ENCODE data around the gene EPHB2.
"Not testable (repeated sequence)": the region's sequence is repeated elsewhere in the genome, so short reads cannot be mapped to it uniquely, and the experiment has no call there.

Gene EPHB2

DNA sequence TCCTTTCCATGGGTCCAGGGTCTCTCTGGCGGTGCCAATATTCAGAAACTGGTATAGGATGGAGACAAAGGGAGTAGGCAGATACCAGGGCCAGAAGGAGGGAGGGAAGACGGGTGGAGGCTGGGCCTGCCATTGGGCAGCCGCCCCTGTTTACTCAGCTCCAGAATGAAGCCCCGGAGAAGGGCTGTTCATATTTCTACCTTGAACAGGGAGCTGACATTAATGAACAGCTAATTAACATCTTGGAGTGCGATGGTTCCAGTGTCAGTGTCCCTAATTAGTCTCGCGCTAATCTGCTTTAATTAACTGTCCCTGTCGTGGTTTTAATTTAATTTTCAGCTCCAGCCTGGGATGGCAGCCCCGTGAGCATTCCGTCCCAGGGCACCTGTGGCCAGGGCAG, 113.8 kb downstream of the EPHB2 start:
- FAIRE-seq = no peak

DNA sequence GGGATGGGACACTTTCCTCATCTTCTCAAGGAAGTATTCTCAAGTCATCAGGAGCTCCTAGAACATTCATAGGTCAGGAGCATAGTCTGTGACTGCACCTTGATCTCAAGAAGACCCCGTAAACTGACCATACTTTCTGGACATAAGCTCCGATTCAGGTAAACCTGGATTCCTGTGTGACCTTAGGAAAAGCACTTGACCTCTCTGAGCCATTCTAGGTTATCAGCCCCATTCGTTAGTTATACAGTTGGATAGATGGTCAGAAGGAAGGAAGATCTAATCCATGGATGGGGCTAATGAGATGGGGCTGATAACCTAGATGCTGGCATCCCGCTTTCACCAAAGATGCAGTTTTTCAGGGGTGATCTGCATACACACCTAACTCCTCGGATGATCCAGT, 114.3 kb downstream of the EPHB2 start:
- FAIRE-seq = no peak

DNA sequence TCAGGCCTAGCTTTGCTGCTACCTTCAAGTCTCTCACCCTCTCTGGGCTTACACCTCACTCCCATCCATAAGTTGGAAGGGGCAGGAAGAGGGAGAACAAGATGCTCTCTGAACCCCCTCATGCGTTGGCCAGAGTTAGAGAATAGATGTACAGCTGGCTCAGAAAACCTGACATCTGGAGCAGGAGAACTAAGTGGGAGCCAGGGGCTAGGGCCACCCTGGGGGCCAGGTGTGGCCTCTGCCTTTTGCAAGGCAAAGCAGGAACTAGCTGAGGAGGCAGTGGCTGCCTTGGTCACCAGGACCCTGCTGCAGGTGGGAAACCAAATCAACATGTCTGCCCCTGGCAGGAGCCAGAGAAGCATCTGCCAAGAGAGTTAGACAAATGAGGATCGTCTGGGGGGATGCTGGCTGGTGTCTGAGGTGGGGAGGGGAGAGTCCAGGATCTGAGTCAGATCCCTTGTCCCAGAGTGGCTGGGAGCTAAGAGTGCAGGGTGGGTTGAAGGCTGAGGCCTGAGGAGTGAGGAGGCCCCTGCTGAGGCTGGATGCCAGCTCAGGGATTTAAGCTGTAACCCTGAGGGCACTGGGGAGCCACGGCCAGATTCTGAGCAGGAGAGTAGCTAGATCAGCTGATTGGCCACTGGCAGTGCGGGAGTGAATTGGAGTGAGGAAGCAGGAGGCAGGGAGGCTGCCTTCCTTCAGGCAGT, 115.0 kb downstream of the EPHB2 start:
- FAIRE-seq = no peak

DNA sequence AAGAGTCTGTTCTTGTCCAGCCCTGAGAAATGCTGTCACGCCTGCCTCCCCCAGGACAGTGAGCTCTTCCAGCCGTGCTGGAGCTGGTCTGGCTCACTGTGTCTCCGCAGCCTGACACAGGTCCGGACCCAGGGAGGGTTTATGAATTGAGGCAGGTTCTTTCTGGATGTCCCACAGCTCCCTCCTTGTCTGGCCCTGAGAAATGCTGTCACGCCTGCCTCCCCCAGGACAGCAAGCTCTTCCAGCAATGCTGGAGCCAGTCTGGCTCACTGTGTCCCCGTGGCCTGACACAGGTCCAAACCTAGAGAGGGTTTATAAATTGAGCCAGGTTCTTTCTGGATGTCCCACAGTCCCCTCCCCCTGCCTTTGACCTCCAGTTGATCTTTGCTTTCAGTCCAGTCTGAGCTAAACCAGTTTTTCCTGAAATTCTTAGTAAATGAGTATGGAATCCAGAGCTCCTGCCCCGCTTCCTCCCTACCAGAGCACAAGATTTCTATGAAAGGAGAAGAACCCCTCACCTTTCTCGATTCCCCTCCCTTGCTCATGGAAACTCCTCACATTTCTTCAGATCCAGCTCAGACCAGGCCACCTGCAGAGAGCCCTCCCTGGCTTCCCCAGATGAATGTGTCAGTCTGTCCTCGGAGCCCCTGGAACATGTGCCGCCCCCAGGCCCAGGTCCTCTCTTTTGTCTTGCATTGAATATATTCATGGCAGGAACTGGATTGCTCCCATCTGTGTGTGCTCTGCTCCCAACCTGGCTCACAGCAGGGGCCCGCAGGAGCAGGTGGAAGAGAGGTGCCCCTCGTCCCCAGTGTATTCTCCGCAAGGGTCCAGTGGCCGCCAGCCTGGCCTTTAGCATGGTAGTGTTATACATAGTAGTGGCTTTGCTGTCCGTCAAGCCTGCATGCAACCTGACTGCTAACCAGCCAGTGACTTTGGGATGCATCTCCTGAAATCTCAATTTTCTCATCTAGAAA, 116.3 kb downstream of the EPHB2 start:
- FAIRE-seq = no peak

DNA sequence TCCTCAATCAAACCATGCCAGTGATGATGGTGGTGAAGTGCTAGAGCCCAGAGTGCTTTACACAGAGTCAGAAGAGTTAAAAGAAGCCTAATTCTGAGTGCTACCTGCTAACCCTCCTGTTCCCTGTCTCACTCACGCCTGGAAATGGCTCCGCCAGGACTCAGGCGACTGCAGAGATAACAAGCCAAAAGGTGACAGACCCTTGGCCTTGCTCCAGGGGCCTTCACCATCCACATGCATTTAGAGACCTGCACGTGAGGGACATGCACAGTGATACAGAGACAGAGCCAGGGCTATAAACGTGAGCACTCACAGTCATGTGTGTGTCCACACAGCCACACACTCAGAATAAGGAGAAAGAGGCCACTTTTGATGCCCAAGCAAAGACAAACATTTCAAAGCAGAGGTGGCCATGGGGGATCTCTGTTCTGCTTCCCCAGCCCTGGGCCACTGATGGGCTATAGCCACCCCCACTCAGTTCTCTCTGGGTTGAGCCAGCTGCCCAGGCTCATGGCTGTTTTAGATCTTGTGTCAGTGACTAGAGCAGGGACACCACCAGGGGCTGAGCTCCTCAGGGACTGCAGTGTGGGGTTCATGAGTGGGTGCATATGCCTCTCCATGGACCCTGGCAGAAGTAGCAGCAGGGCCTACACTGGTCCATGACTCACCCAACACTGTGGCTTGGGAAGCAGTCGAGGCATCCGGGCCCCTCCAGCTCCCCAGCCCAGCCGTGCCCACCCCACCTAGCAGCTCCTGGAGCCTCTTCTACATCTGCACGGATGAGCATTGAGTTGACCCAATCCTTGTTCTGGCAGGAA, 117.2 kb downstream of the EPHB2 start:
- FAIRE-seq = no peak

DNA sequence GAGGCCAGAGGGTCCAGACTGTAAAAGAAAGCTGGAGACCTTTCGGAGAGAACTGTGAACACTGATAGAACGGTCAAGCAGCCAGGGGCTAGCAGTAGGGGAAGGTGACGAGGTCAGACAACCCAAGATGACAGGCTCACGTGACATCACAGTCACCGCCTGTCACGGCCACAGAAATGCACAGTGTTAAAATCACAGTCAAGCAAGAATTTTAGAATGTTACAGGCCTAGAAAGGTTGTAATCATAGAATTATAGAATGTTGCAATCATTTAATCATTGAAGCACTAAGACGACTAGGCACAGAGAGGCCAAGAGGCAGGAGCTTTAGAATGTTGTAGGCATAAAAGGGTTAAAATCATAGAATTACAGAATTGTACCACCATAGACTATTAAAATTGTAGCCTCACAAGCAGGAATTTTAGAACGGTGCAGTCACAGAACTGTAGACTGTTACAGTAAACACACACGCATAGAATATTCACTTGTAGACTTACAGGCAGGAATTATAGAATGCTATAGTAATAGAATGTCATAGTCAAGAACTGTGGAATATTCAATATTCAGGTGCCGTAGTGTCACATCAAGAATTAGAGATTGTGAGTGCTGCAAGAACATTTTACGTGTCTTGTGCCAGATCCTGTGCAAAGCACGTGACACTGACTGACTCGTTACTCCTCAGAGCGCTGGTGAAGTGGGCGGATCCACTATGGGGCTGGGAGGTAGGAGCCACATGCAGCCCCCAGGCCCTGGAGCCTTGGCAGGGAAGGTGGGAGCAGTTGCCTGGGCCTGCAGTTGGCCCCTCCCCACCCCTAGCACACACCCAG, 118.1 kb downstream of the EPHB2 start:
- FAIRE-seq = no peak

DNA sequence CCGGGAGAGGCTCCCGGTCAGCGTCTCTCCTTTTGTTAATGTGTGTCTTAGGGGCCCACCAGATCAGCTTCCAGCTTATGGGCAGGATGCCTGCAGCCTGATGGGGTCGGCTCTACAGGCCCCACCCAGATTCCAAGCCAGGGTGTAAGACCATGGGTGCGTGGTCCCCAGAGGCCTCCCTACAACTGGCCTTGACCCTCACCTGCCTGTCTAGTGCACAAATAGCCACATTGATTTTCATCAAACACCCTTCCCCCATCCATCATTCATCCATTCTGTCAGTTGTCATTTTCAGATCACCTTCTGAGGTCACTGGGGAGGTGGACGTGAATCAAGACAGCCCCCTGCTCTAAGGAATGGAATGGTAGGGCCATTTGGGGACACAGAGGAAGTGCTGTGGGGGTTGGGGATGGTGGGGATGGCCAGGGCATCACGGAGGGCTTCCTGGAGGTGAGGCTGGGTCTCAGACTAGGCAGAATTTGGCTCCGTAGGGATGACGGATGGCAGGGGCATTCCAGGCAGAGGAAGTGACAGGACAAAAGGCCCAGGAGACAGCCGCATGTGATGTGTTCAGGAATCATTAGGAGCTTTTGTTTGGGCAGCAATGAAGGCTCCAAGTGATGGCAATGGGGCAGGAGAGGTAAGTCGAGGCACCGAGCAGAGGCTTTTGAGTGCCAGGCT, 118.8 kb downstream of the EPHB2 start:
- no peak for FAIRE-seq

DNA sequence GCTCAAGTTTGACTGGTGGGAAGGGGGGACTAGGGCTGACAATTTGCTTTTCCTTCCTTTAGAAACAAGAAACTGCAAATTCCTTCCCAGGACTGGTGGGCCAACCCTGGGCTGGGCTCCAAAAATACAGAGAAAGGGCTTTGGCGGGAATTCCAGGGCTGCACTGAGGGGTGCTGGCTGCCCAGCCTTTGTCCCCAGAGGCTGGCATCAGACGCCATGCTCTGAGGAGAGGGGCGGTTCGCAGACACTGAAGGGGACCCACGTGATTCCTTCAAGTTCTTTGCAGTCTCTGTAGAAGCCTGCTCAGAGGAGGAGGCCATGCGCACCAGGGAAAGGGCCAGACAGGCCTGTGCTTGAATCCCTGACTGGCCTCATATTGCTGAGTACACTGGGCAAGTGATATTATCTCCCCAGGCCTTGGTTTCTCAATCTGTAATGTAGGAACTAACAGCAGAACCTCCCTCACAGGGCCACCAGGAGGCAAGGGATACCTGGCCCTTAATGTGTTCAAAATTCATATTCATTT, 119.5 kb downstream of the EPHB2 start:
- no peak for FAIRE-seq

DNA sequence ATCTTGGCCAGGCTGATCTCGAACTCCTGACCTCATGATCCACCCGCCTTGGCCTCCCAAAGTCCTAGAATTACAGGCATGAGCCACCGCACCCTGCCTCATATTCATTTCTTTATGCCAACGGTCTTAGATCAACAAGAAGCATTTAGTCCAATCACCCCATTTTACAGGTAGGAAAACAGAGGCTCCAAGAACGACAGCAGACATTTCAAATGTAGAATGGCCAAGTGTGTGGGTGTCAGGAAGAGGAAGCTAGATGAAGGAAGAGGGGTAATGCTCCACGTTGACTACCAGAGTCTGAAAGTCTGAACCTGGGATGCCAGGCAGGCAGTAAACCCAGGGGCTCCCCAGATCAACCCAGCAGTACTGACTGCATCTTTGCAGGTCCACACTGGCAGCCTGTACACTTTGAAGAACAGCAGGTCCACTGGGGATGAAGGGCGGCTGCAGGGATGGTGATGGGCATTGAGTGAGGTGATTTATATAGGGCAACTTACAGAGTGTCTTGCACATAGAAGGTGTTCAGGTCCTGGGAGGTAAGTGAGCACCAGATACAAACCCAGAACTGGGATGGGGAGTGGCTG, 120.2 kb downstream of the EPHB2 start:
- no peak for FAIRE-seq

DNA sequence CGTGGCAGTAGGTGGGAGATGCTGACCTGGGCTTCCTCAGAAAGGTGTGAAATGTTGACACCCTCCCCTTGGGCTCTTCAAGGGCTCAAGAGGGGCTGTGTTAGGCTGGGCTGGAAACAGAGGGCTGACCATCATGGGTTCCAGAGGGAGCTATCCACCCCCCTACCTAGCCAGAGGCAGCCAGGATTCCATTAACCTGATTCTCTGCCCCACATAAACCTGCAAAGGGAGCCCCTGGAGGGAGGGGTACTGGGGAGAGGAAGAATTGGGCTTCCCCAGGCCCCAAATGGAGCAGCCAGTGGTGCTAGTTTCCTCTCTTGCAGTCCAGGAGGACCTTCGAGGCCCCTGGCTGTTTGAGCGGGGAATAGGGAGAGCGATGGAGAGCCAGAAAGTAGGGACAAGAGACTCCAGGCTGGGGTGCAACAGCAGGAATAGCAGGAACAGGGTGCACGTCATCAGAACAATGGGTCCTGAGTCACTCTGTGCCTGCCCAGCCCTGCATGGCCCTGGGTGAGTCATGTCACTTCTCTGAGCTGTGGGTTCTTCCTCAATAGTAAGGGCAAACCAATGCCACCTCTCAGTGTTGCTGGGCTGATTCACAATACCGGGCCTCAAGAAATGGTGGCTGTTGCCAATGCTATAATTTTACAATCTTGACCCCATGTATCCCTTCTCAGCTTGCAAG, 121.2 kb downstream of the EPHB2 start:
- no peak for FAIRE-seq

DNA sequence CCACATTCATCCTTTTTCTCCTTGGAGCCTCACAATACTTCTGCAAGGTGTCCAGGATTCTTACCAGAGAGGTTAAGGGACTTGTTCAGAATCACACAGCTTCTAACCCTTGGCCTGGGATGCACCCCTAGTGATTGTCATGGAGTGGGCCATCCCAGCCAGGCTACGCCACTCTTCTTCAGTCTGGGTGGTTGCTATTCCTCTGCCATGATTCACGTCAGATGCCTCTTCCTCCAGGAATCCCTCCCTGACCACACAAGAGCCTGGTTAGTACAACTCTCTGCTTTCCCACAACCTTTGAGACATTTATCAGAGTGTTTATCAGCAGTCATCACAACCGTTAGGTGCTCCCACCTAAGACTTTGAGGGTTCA, 121.8 kb downstream of the EPHB2 start:
- no peak for FAIRE-seq

DNA sequence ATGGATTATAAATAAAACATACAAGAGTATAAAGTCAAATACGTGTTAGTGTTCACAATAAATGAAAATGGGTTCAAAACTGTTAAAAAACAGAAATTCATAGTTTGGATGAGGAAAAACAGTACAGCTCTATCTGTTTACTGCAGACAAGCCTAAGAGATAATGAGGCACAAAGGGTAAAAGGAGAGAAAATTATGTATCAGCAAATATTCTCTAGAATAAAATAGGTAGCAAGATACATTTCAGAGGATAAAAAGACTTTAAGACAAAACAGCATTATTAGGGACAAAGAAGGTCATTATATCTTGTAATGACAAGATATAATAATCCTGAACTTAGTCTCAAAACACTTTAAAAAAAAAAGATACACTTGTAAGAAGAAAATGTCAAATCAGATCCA, 123.1 kb downstream of the EPHB2 start:
- FAIRE-seq = no peak

DNA sequence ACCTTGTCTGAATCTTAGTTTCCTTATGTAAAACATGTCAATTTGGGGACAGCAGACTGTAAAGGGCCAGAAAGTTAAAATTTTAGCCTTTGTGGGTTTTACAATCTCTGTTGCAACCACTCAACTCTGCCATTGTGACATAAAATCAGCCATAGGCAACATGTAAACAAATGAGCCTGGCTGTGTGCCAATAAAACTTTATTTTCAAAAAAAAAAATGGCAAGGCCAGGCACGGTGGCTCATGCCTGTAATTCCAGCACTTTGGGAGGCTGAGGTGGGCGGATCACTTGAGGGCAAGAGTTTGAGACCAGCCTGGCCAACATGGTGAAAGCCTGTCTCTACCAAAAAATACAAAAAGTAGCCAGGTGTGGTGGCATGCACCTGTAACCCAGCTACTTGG, 123.8 kb downstream of the EPHB2 start:
- FAIRE-seq = not testable (repeated sequence)

DNA sequence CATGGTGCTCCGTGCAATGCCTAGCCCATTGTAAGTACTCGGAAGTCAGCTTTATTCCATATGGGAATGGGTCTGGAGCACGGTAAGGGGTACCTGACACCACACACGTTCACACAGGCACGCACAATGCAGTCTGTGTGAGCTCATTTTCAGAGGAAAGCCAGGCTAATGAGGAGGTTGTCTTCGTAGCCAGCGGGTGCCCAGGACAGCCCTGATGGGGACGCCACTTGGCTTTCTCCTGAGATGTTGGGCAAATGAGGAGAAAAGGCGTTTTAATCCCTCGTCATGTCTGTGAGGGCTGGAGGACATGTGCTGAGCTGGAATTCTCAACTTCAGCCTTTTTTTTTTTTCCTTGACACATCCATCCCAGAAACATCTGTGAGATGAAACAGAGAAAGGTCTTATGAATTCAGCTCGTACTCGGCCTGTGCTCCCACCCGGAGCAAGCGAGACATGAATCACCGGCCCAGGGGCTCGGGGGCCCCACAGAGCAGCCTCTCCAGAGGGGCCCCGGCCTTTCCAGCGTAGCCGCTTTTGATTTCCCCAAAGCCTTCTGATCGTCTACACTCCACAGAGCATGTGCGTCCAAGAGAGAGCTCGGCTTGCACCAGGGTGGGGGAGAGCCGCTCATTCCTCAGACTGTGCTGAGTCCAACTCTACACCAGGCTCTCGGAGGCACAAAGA, 125.1 kb downstream of the EPHB2 start:
- no peak for FAIRE-seq

DNA sequence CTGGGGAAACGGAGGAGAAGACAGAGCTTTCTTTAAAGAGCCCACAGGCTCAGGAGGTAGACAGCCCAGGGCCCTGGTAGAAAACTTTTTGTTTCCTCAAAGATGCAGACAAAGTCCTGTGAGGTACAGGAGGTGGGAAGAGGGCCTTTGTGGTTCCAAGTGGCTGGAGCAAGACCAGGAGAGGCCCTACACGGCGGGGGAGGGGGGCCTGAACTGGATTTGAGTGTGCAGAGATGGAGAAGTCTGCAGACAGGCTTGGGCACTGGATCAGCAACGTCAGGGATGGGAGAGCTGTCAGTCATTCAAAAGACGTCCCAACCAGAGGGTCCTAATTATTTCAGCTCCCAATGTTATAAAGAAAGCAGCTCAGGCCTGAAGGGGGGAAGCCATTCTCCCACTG, 126.2 kb downstream of the EPHB2 start:
- FAIRE-seq = no peak

DNA sequence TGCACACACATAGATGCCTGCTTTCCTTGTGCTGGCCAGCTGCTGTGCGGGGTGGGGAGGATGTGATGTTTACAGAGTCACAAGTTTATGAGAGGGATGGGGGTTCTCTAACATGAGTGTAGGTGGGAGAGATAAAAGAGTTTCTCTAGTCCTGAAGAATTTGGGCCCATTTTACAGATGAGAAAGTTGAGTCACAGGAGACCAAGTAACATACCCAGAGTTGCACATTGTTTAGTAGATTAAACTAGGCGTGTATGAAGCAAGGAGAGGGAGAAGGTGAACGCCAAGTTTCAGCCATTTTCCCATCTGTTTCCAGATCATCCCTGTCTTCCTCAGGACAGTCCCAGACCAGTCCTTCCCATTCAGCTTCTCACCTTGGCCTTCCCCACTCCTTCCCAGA, 126.7 kb downstream of the EPHB2 start:
- no peak for FAIRE-seq

DNA sequence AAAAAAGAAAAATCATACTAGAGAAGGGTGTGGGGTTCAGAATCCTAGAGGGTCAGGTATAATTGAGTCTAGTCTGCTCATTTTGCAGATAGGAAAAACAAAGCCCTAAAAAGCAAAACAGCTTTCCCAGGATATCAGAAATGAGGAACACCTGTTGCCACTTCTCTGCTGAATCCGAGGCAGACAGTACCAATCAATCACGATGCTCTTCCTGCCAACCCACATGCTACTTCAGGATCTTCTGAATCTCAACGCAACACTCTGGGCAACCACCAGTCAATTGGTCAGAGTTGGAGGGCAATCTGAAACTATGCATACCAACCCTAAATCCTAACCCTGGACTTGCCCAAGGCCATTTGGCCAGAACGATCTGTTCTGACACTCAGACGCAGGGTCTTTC, 128.3 kb downstream of the EPHB2 start:
- FAIRE-seq = no peak

DNA sequence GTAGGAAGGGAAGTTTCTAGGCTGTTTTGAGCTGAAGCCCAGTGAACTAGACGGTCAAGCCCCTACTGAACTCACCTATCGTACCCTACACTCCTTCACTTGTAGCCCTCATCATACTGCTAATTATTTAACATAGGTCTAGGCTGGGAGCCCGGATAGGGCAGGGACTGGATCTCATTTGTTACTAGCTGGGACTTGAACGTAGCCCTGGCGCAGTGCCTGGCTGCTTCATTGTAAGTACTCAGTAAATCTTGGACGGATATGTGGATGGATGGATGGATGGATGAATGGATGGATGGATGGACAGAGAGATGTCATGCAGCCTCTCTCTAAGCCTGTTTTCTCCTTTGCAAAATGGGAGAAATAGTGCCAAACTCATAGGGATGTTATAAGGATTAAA, 129.2 kb downstream of the EPHB2 start:
- no peak for FAIRE-seq

DNA sequence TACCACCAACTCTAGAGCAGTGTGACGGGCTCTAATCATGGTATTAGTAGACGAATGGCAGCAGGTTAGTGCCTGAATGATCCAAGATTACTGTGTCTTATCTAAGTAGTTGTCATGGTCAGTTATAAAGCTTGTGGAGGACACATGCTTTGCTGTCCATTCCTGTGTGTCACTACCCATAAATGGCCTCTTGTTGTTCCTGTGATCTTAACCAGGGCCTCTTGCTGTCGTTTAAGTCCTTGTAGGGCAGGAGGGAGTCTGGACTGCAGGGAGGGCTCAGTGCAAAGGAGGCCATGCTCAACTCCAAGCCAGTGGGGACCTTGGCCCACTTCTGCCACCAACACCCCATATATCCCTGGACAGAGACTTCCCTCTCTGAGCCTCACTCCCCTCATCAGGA, 130.5 kb downstream of the EPHB2 start:
- no peak for FAIRE-seq

DNA sequence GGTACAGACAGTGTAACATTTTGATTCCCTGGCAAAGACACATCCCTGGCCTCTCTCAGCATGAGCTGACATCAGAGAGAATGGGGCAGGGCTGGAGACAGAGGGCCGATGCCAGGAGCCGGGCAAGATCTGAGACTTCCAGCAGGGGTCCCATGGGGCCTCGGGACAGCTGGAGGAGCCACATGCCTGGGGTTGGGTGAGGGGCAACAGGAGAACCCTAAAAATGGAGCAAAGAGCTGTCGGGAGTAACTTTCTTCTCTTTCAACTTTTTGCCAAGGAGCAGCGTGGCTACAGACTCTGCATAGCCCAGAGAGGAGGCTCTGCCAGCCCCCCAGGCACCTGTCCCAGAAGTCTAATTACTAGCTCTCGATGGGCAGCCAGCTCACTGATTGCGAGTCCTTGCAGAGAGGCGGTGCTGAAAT, 131.2 kb downstream of the EPHB2 start:
- FAIRE-seq = no peak
